ENCODE results near the gene SEMA3F. TPM values are rescaled to one million over a fixed set of nuclear protein-coding genes. Genes with fewer than 3 reads are reported as not detected.

SEMA3F gene
- total RNA-seq, 1 donor: 3.5 TPM

Small RNA genes lying within 50 kb of the gene (small RNA-seq; reads per million reads assigned to genes)
- gene MIR566 (not detected), gene MIR5787 (not detected)

Other genes with a start within 250 kb of the SEMA3F start
- gene MON1A, start 225.5 kb upstream of the SEMA3F start, total RNA-seq (ENCODE audit: low replicate concordance): 3.4 and 12.8 TPM in 2 replicates
- gene RBM6, start 215.2 kb upstream of the SEMA3F start, total RNA-seq (ENCODE audit: low replicate concordance): 48.5 and 82.5 TPM in 2 replicates
- gene RBM5, start 66.4 kb upstream of the SEMA3F start, total RNA-seq (ENCODE audit: low replicate concordance): 104 and 142 TPM in 2 replicates
- not detected in 2 replicates for gene GNAT1, start 36.3 kb downstream of the SEMA3F start, total RNA-seq (ENCODE audit: low replicate concordance)
- 0.27 TPM in 1 of 2 replicates, not detected in the other for gene SLC38A3, start 49.9 kb downstream of the SEMA3F start, total RNA-seq (ENCODE audit: low replicate concordance)
- gene GNAI2, start 80.9 kb downstream of the SEMA3F start, total RNA-seq (ENCODE audit: low replicate concordance): 195 and 203 TPM in 2 replicates
- gene SEMA3B, start 113.8 kb downstream of the SEMA3F start, total RNA-seq (ENCODE audit: low replicate concordance): 9.7 and 110 TPM in 2 replicates
- not detected in 2 replicates for gene LSMEM2, start 123.8 kb downstream of the SEMA3F start, total RNA-seq (ENCODE audit: low replicate concordance)
- gene IFRD2, start 137.1 kb downstream of the SEMA3F start, total RNA-seq (ENCODE audit: low replicate concordance): 45.3 and 72.7 TPM in 2 replicates
- 1.2 and 3.1 TPM in 2 replicates for gene HYAL3, start 144.1 kb downstream of the SEMA3F start, total RNA-seq (ENCODE audit: low replicate concordance)
- 3.8 and 8.4 TPM in 2 replicates for gene NAA80, start 144.1 kb downstream of the SEMA3F start, total RNA-seq (ENCODE audit: low replicate concordance)
- 0.90 TPM in 1 of 2 replicates, not detected in the other for gene HYAL1, start 148.2 kb downstream of the SEMA3F start, total RNA-seq (ENCODE audit: low replicate concordance)
- gene HYAL2, start 167.4 kb downstream of the SEMA3F start, total RNA-seq (ENCODE audit: low replicate concordance): 7.8 and 27.0 TPM in 2 replicates
- gene TUSC2, start 172.9 kb downstream of the SEMA3F start, total RNA-seq (ENCODE audit: low replicate concordance): 11.9 and 15.5 TPM in 2 replicates
- 20.4 and 45.7 TPM in 2 replicates for gene RASSF1, start 185.5 kb downstream of the SEMA3F start, total RNA-seq (ENCODE audit: low replicate concordance)
- gene ZMYND10, start 190.4 kb downstream of the SEMA3F start, total RNA-seq (ENCODE audit: low replicate concordance): 0.81 and 0.82 TPM in 2 replicates
- 9.4 and 19.7 TPM in 2 replicates for gene NPRL2, start 195.5 kb downstream of the SEMA3F start, total RNA-seq (ENCODE audit: low replicate concordance)
- gene CYB561D2, start 195.5 kb downstream of the SEMA3F start, total RNA-seq (ENCODE audit: low replicate concordance): 12.2 and 15.8 TPM in 2 replicates
- 47.9 and 48.9 TPM in 2 replicates for gene TMEM115, start 204.2 kb downstream of the SEMA3F start, total RNA-seq (ENCODE audit: low replicate concordance)